Neural cell (in vitro differentiated cells): ENCODE results near the gene SP3.
"Not testable (repeated sequence)": the region's sequence is repeated elsewhere in the genome, so short reads cannot be mapped to it uniquely, and the experiment has no call there.

ENCODE experiments used
- CTCF ChIP-seq: fragments of 450-650 bp; IDR thresholded peaks from 2 replicates; pipeline ENCODE4 v1.5.1; 2014; ENCODE audit warnings: antibody characterized with exemption, mild to moderate bottlenecking, moderate library complexity; ENCODE audit not compliant: poor library complexity, severe bottlenecking
- EZH2 ChIP-seq: fragments of 200-600, 300-800 bp; shearing (Covaris generic), sonication (generic); IDR thresholded peaks from 2 replicates; pipeline ENCODE4 v1.6.1; 2014; ENCODE audit warnings: antibody characterized with exemption, low read length, borderline replicate concordance, mild to moderate bottlenecking; ENCODE audit not compliant: insufficient read depth, poor library complexity, severe bottlenecking
- MXI1 ChIP-seq: fragments of 450-650 bp; conservative IDR thresholded peaks from 2 replicates; pipeline ENCODE4 v1.6.1; 2014; ENCODE audit warnings: antibody characterized with exemption, mild to moderate bottlenecking; ENCODE audit not compliant: poor library complexity, severe bottlenecking
- POLR2AphosphoS5 ChIP-seq: IDR thresholded peaks from 2 replicates; pipeline ENCODE4 v1.6.1; 2012
- RAD21 ChIP-seq: fragments of 450-650 bp; conservative IDR thresholded peaks from 2 replicates; pipeline ENCODE4 v1.6.1; 2014; ENCODE audit warnings: antibody characterized with exemption, mild to moderate bottlenecking, moderate library complexity
- SMC3 ChIP-seq: fragments of 450-650 bp; conservative IDR thresholded peaks from 2 replicates; pipeline ENCODE4 v1.6.1; 2014; ENCODE audit warnings: antibody characterized with exemption, mild to moderate bottlenecking, moderate library complexity; ENCODE audit not compliant: poor library complexity
- TAF1 ChIP-seq: IDR thresholded peaks from 2 replicates; pipeline ENCODE4 v1.6.1; 2012; ENCODE audit warnings: low read depth
- TF ChIP-seq, protein P1 (sequence below): IDR thresholded peaks from 2 replicates; pipeline ENCODE4 v1.6.1; 2012; ENCODE audit warnings: borderline replicate concordance

GRCh38 chr2:173889464-173889863, 75.7 kb downstream of the SP3 start:
- TF ChIP-seq CTCF, EZH2, POLR2AphosphoS5, TAF1, RAD21, MXI1, SMC3: not testable (repeated sequence)
- TF ChIP-seq, protein P1, sequence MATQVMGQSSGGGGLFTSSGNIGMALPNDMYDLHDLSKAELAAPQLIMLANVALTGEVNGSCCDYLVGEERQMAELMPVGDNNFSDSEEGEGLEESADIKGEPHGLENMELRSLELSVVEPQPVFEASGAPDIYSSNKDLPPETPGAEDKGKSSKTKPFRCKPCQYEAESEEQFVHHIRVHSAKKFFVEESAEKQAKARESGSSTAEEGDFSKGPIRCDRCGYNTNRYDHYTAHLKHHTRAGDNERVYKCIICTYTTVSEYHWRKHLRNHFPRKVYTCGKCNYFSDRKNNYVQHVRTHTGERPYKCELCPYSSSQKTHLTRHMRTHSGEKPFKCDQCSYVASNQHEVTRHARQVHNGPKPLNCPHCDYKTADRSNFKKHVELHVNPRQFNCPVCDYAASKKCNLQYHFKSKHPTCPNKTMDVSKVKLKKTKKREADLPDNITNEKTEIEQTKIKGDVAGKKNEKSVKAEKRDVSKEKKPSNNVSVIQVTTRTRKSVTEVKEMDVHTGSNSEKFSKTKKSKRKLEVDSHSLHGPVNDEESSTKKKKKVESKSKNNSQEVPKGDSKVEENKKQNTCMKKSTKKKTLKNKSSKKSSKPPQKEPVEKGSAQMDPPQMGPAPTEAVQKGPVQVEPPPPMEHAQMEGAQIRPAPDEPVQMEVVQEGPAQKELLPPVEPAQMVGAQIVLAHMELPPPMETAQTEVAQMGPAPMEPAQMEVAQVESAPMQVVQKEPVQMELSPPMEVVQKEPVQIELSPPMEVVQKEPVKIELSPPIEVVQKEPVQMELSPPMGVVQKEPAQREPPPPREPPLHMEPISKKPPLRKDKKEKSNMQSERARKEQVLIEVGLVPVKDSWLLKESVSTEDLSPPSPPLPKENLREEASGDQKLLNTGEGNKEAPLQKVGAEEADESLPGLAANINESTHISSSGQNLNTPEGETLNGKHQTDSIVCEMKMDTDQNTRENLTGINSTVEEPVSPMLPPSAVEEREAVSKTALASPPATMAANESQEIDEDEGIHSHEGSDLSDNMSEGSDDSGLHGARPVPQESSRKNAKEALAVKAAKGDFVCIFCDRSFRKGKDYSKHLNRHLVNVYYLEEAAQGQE, result not testable (repeated sequence)
